NCI-H748 treated with DMSO at 0.1 percent for 48 hours (cell line): Measurements from ENCODE around the gene UBR2.

Source experiments
- DNase-seq: peaks from one replicate; lab custom pipeline; 2025; lab: John Stamatoyannopoulos, UW

Gene UBR2

DNA sequence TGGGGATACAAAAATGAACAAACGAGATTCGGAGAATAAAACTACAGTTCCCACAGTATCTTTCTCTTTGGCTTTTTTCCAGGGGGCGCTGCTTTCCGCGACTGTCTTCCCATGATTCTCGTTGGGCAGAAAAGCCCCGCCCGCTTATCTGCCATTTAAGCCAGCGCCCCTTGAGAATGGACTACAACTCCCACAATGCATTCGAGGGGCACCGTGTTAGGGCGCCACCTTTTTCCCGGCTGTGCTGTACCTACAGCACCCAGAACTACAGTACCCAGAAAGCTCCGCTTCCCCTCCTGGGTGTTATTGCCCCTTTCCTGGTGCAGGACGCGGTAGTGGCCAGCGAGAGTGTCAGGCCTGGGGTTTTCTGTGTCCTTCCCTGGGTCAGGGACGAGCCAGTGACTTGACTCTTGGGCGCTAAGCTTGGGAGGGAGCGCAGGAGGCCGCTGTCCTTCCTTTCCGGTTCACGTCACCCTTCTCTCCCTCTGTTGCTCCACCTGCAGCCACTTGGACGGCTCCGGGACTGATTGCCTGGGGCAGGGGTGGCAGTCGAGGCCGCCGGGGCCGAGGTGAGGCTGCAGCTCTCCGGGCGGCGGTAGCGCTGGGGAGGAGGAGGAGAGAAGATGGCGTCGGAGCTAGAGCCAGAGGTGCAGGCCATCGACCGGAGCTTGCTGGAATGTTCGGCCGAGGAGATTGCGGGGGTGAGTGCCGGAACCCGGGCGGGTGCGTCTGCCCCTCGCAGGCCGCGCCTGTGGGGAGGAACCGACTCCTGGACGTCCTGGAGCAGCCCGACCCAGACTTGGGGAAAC lies at the start of gene UBR2:
TSS of gene UBR2 (plus strand) at position 333 of the 809 bp plus-strand sequence. CDS start at position 624, 291 bp downstream.
- peak; percentile 99 for DNase-seq

DNA sequence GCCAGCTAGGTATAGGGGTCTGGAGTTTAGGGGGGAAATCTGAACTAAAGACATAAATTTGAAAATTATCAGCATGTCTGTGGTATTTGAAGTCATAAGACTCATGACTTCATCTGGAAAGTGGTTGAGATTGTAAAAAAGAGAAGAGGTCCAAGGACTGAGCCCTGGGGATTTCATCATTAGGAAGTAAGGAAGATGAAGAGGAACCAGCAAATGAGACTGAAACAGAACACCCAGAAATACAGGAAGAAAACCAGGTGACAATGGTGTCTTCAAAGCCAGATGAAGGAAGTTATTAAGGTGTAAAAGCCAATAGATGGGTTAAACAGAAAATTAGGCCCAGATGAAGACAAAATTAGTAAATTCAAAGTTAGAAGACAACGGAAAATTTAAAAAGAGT lies 49.1 kb upstream of the UBR2 start:
- DNase-seq = no peak

DNA sequence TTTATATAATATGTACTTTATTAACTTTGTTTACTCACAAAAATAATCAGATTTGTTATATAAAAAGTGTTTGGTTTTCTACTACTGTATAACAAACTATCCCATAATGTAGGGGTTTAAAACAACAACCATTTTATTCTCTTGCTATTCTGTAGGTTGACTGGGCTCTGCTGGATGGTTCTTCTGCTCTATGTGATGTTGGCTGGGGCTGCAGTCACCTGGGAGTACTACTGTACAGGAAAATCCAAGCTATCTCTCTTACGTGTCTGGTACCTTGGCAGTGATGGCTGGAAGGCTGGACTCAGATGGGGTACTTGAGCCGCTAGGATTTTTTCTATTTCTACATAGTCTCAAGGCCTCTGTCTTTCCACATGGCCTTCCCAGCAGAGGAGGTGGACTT lies 44.0 kb upstream of the UBR2 start:
- DNase-seq = no peak

DNA sequence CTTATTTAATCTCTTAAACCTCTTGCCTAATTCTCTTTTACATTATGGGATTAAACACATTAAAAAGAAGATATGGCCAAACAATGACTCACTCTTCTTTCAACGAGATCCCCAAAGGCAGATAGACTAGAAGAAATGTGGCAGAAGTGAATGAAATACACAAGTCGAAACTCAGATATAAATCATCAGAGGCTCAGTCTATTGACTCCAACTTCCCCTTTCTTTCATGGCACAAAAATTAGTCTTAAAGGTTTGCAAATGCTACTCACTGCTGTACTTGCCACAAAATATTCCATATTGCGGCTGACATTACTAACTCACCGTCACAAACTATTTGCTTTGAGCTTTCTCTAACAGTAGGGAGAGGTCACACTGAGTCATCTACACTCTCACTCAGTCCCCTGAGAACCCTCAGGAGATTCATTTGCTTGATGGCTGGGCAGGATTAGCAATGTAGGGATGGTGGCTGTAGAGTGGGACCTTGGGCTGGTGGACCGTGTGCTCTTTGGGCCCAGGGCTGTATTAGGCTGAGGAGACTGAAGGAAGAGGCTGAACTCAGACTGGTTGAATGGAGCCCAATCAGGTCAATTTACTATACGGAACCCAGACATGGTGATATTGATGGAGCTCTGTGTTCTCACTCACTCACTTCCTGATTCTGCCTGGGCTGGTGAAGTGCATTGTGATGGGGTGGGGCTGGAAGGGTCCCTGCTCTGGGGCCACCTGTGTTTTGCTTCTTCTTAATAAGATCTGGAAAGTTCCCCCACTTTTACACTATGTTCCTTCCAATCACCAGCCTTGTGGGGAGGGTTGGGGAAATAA lies 42.8 kb upstream of the UBR2 start:
- no peak for DNase-seq

DNA sequence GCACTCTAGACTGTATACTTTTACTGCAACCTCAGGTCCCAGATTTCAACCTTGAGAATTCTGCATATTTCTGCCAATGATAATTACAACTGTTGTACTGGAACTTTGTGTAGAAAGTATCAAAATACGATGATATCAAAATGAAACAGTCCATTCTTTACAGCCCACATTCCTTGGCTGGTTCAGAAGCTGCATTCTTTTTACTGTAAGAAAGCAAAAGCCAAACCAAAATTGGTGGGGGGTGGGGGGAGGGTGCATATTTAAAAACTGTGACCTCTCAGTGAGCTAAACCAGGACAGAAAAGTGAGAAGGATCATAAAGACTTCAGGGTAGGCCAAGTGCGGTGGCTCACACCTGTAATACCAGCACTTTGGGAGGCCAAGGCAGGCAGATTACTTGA lies 41.8 kb upstream of the UBR2 start:
- DNase-seq = no peak

DNA sequence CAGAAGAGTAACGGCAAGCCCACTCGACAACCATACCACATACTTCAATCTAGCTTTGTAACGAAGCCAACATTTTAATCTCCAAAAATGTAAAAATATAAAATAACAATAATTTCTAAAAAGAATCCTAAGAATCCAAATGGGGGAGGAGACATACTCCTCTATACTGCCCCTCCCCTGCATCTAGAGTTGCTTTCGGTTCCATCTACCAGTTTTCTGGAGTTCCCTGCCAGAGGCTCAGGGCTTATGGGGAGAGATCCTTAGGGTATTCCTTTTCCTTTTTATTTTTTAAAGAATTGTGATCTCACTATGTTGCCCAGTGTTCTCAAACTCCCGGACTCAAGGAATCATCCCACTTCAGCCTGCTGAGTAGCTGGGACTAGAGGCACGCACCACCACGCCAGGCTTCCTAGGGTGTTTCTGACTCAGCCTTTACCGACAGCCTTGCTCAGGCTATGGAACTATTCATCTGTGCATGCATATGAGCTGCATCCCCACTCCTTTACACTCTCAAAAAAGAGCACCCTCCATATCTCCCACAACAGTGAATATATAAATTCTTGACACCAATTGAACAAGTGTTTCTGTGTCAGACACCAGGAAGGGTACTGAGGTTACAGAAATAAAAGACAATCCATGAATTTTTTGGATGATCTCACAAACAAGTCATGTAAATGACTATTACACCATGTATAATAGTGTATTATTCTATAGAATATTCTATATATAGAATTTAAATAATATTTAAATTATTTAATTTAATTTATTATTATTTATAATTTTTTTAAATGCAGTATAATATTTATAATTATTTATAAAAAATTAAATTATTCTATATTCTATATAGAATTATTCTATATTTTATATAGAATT lies 40.7 kb upstream of the UBR2 start:
- DNase-seq = no peak

- DNase-seq = no peak
Measured at GRCh38 chr6:42525206-42525605, 38.6 kb upstream of the UBR2 start.

GRCh38 chr6:42526616-42527015 lies 37.2 kb upstream of the UBR2 start:
- DNase-seq = no peak

GRCh38 chr6:42527204-42527603 lies 36.6 kb upstream of the UBR2 start:
- no peak for DNase-seq

GRCh38 chr6:42530296-42530695 lies 33.5 kb upstream of the UBR2 start:
- no peak for DNase-seq

- DNase-seq = no peak
Measured at GRCh38 chr6:42530751-42531150, 33.1 kb upstream of the UBR2 start.

DNA sequence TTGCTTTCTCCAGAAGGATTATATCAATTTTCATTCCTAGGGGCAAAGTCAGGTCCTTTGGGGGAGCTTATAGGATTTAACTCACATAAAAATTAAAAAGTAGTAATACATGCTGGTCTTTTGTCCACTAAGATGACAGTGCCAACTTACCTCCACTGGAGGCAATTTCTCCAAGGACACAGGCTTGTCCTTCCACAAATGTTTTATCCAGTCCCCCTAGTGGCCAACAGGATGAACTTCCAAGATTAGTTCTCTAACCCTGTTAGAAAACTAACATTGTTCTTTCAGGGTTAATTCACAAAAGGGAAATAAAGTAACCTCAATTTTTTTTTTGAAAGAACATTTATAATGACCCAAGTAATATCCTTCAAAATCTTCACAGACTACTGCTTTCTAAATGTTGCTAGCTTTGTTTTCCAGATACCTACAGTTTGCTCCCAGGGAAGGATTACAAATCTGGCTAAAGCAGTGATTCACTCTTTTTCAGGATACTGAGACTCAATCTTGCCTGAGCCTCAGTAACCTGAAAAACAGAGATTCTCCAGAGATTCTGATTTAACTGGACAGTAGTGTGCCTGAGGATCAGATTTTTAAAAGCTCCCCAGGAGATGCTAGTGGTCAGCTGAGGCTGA lies 31.7 kb upstream of the UBR2 start:
- peak; percentile 70 for DNase-seq

GRCh38 chr6:42533794-42534193 lies 30.0 kb upstream of the UBR2 start:
- DNase-seq = no peak

DNA sequence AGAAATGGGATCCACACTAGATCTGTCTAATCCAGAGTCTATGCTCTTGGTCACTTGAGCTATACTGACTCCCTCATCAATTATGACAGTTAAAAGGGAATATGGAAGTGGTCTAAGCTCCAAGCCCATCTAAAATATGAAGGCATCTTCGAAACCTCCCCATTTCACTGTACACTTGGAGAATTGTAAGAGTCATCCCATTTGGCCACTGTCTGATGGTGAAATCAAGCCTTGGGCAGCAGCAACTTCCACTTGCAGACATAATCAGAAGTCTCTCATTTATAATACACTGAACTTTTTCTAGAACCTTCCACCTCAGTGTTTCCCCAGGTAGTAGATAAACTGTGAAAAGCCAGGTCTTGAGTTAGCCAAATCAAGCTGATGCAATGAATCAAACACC lies 26.3 kb upstream of the UBR2 start:
- no peak for DNase-seq

DNA sequence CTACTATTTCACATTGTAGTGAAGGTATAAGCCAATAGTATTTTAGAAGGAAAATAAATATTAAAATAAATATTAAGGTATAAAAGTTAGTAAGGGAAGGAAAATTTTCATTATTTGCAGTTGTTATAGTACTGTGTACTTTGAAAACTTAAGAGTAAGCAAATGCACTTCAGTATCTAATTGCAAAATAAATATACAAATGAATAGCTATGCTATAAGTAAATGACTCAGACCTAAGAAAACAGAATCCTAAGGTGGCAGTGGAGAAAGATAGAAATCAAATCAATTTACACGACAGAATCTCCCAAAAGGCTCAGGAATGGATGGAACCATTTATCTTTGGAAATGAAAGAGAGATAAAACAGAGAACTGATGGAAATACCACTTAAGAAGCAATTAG lies 24.7 kb upstream of the UBR2 start:
- no peak for DNase-seq

DNA sequence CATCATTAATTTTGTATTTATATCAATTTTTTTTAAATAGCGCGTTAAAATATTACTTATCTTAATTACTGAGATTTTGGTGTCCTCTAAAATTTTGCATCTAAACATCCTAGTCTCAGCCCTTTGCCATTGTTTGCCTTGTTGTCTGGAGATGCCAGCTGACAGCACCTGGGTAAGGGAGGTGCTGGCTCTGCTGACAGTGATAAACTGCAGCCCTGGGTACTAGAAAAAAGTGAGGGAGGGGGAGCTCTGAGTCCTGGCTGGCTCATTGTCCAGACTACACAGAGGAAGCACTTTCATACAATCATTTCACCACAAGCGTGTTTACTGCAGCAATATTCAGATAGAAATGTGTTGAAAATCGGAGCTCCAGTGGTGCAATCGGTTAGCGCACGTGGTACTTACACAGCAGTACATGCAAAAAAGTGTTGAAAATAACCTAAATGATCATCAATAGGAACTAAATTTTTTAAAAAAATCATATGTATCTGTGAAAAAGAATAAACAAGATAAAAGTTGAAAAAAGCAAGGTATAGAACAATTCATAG lies 18.5 kb upstream of the UBR2 start:
- no peak for DNase-seq

- peak; percentile 64 for DNase-seq
Measured at GRCh38 chr6:42547407-42548329, 16.2 kb upstream of the UBR2 start.

DNA sequence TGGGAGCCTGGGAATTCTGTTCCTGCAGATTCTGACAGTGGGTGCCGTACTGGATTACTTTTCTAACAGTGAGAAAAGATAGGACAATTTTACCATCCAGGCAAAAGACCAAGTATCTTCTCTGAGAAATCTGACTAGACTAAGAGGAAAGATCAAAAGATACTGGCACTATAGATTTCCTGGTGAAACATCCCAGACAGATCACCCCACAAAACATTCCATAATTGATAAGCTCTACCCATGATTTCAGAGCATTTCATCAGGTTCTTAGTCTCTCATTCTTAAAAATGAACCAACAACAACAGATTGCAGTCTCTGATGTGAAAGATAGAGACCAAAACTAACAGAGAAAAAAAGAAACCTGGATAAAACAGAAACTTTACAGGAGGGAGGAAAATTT lies 13.6 kb upstream of the UBR2 start:
- no peak for DNase-seq

DNA sequence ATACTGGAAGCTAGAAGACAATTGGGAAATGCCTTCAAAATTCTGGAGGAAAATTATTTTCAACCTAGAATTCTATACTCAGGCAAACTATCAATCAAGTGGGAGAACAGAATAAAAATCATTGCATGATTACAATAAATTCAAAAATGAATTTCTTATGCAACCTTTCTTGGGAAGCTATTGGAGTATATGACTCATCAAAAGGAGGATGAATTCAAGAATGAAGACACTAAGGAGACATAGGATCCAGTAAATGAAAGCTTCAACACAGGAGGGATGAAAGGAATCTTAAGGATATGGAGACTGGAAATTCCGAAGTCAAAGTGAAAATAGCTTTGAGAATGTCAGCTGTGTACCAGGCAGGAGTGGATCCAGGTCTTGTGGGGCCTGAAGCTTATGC lies 12.6 kb upstream of the UBR2 start:
- no peak for DNase-seq

GRCh38 chr6:42552380-42552779 lies 11.4 kb upstream of the UBR2 start:
- no peak for DNase-seq
